ENCODE measurements around the gene CCDC61.

CCDC61 gene

GRCh38 chr19:46040125-46040524, 44.9 kb downstream of the CCDC61 start:
- DNase-seq (ENCODE audit: low read depth), result no peak

GRCh38 chr19:46040952-46041500, 45.8 kb downstream of the CCDC61 start, which contains the start of gene IGFL4:
Gene IGFL4, minus strand, starts transcription at chr19:46041002. Its CDS starts 40 bp downstream, at chr19:46040962.
- DNase-seq (ENCODE audit: low read depth), result no peak

- DNase-seq (ENCODE audit: low read depth), result no peak
Observed at GRCh38 chr19:46042252-46042883, 47.1 kb downstream of the CCDC61 start.

- no peak for DNase-seq (ENCODE audit: low read depth)
Observed at GRCh38 chr19:46043519-46043918, 48.3 kb downstream of the CCDC61 start.

- DNase-seq (ENCODE audit: low read depth), result no peak
Observed at GRCh38 chr19:46049597-46049996, 54.3 kb downstream of the CCDC61 start.

GRCh38 chr19:46052896-46053295, 57.6 kb downstream of the CCDC61 start:
- no peak for DNase-seq (ENCODE audit: low read depth)

GRCh38 chr19:46056536-46056935, 61.3 kb downstream of the CCDC61 start:
- no peak for DNase-seq (ENCODE audit: low read depth)

GRCh38 chr19:46058778-46059177, 63.5 kb downstream of the CCDC61 start:
- no peak for DNase-seq (ENCODE audit: low read depth)

- DNase-seq (ENCODE audit: low read depth), result no peak
Observed at GRCh38 chr19:46060012-46060411, 64.7 kb downstream of the CCDC61 start.

GRCh38 chr19:46063201-46063600, 67.9 kb downstream of the CCDC61 start:
- DNase-seq (ENCODE audit: low read depth), result no peak

GRCh38 chr19:46065486-46066071, 70.3 kb downstream of the CCDC61 start:
- DNase-seq (ENCODE audit: low read depth), result no peak

GRCh38 chr19:46066471-46066870, 71.2 kb downstream of the CCDC61 start:
- no peak for DNase-seq (ENCODE audit: low read depth)

- no peak for DNase-seq (ENCODE audit: low read depth)
Observed at GRCh38 chr19:46067691-46068090, 72.4 kb downstream of the CCDC61 start.

Data from HS-27A (cell line).